Stimulated activated CD4-positive, alpha-beta T cell treated with anti-CD3 and anti-CD28 coated beads, Interleukin-12 subunit alpha, Interleukin-12 subunit beta, amount 100 ng/mL, for 24 hours (primary cell): Measurements from ENCODE around the gene NPM1.
A peak's percentile ranks its signal among the peaks of the same experiment; 100 is the strongest.
"Not testable (repeated sequence)": the region's sequence is repeated elsewhere in the genome, so short reads cannot be mapped to it uniquely, and the experiment has no call there.

Experiments used
- DNase-seq, 2 experiments: peaks; one replicate each; pipeline ENCODE4 v3.0.0-alpha.2; 2020; ENCODE audit warnings: low read depth in 2 of 2

The NPM1 gene, protein sequence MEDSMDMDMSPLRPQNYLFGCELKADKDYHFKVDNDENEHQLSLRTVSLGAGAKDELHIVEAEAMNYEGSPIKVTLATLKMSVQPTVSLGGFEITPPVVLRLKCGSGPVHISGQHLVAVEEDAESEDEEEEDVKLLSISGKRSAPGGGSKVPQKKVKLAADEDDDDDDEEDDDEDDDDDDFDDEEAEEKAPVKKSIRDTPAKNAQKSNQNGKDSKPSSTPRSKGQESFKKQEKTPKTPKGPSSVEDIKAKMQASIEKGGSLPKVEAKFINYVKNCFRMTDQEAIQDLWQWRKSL

DNA sequence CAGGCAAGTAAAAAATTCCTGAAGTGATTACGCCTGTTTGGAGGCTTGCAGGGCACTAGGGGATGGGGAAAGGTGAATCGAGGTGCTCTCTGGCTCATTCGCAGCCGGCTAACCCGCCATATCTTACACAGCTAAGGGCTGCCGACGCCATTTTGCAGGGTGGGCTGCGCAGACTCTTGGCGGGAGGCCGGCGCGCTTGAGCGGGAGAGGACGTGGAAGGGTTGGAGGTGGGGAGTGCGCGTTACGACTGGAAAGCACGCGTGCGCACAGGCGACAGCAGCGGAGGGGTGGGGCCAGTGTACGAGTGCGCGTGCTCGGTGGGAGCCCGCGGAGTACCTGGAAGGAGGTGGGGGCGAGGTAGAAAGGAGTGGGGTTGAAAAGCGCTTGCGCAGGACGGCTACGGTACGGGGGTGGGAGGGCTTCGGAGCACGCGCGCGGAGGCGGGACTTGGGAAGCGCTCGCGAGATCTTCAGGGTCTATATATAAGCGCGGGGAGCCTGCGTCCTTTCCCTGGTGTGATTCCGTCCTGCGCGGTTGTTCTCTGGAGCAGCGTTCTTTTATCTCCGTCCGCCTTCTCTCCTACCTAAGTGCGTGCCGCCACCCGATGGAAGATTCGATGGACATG is at the start of gene NPM1:
NPM1 (plus strand) TSS at position 505 of the 625 bp plus-strand sequence; CDS start at position 605, 100 bp downstream.
- peak; percentile 95 to 97 for DNase-seq

DNA sequence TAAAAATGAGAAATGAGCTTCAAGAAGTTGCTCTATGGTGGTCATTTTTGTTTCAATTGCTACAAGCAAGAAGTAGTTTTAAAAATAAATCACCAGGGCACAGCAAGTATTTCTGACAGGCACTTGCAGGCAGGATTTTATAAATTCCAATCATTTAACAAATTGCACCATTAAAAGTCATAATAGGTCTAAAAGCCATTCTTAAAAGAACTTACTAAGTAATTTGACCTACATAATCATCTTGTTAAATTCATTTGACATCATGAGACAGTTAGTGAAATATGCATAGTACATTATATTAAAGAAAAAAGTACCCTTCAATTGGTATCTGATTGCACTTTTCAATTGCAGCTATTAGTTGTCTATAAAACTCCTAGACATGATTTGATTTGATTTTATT is 47.6 kb upstream of the NPM1 start:
- DNase-seq, result no peak

DNA sequence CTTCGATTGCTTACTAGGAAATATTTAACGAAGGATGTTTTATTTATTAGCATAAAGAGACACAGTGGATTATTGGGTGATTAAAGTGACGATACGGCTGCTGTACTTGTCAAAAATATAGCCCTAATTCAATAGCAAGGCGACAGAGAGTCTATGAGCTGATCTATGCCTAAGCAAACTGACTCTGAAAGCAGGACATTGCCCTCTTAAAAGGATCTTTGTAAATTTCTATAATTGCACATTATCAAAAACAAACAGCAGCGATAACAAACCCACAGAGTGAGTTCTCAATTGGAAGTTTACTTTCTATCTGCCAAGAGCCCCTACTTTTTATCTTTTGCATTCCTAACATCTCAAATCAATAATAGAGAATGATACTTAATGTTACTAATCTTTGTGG is 47.2 kb upstream of the NPM1 start:
- DNase-seq, result no peak

DNA sequence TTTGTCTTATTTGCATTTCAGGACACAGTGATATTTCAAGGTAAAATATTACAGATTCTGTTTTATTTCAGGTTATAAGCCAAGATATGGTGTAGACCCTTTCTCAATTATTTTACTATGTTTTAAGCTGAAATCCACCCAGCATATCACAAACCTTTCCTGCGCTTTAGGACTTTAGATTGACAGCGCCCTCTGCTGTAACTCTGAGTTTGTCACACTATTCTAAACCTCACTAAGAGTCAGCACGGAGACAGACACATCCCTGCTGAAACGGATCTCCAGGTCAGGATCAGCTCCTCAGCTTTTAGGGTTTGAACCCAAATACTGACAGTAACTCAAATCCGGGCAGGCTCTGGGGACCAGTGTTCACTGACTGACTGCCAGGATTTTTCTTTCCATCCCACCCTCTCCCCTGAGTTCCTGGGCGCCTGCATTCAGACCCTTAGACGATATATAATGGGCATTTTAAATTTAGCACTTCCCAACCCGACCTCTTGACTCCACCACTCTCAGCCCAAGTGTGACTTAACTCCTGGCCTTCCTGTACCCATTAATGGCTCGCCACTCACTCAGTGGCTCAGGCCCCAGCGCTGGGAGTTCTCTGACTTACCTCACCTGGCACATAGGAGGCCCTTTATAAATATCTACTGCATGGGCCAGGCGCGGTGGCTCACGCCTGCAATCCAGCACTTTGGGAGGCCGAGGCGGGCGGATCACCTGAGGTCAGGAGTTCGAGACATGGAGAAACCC is 45.1 kb upstream of the NPM1 start:
- DNase-seq, result no peak

DNA sequence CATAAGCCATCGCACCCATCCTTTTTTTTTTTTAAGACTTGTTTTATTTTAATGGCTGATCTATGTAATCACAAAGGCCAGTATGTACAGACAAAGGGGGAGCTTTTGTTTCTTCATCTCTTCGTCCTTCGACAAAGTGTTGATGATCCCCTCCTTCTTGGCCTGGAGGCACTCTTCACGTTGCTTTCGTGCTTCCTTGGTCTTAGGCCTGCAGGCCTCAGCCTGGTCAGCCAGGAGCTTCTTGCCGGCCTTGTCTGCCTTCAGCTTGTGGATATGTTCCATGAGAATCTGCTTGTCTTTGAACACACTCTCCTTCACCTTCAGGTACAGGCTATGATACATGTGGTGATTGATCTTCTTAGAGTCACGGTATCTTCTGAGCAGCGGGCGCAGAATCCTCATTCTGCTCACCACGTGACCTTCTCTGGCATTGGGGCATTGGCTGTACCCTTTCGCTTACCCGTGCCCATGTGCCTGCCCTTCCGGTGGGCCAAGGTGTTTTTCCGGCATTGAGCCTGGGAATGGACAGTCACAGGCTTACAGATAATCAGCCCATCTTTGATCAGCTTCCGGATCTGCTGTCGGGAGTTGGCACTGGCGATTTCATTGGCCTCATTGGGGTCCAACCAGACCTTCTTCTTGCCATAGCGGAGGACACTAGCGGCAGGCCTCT is 42.6 kb upstream of the NPM1 start:
- no peak for DNase-seq

DNA sequence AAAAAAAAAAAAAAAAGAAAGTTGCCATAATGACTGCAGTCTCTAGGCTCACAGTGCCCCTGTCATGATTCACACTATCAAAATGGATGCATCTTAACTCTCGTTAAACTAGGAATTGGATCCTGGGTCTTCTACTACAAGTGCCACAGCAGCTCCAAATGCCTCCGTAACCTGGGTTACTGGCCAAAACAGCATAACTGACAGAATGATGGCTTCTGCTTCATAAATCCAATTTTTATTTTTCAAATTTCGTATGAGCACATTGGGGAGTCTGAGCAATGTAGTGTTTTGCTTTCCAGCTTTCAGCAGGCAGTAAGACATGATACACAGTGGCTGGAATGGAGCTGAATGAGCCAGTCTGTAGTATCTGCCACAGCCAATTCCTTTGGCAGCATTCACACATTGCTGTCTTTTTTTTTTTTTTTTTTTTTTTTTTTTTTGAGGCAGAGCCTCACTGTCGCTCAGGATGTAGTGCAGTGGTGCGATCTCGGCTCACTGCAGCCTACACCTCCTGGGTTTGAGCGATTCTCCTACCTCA is 36.0 kb upstream of the NPM1 start:
- no peak for DNase-seq

DNA sequence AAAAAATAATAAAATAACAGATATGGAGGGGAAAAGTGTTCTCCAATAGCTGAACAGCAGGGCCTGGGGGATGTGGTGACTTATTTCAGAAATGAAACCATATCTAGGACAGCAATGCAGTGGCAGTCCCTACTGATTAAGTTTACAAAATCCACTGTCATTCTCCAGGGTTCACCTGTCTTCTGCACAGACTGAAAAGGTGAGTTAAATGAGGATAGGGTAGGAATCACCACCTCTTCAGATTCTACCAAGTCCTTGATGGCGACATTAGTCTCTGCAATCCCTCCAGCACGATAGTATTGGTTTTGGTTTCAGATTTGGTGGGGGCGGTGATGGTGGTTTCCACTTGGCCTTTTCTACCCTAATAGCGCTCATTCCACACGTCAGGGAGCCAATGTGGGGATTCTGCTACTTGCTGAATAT is 32.3 kb upstream of the NPM1 start:
- peak in 1 of 2 experiments; percentile 9 for DNase-seq

DNA sequence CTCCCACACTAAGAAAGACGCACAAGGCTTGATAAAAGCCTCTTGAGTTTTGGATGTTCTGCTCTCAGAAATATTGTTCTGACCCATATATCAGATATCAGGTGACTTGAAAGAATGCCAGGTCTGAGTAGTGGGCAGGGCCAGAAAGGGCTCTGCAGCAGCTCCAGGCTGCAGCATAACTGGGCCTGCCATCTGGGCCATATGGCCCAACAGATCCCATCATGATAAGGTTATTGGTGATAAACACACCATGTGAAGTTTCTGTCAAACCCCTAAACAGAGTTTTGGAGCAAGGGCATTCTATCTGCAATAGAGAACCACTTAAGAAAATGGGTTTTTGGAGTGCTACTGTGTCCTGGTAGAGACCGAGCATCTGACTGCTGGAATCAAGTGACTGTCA is 29.8 kb upstream of the NPM1 start:
- no peak for DNase-seq

DNA sequence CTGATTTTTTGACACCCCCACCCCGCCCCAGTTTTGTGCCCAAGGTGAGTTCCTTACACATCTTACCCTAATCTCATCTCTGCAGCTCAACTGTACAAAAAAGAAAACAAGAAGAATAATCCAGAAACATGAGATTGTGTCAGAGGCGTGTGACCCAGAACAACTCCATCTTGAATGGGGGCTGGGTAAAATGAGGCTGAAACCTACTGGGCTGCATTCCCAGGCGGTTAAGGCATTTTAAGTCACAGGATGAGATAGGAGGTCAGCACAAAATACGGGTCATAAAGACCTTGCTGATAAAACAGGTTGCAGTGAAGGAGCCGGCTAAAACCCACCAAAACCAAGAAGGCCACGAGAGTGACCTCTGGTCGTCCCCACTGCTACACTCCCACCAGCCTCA is 26.5 kb upstream of the NPM1 start:
- not testable (repeated sequence) for DNase-seq

DNA sequence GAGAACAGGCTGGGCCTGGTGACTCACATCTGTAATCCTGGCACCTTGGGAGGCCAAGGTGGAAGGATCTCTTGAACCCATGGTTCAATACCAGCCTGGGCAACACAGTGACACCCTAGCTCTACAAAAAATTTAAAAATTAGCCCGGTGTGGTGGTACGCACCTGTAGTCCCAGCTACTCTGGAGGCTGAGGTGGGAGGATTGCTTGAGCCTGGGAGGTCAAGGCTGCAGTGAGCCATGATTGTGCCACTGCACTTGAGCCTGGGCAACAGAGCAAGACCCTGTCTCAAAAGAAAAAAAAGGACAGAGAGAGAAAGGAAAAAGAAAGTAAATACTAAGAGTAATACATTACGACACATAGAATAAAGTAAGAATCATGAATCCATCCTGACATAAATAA is 24.4 kb upstream of the NPM1 start:
- not testable (repeated sequence) for DNase-seq

DNA sequence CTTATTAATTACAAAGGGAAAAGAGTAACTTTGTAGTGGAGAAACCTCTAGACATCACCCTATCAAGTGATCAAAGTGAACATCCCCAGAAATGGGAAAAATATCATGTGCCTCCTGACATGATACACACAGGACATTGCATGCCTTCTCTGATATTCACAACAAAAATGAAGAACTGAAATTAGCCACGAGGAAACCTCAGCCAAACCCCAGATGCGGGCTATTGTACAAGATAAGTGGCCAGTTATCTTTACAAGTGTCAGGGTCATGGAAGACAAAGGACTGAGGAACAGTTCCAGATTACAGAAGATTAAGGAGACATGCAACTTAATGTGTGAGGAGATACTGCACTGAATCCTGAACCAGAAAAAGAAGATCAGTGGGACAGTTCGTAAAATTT is 23.8 kb upstream of the NPM1 start:
- no peak for DNase-seq

DNA sequence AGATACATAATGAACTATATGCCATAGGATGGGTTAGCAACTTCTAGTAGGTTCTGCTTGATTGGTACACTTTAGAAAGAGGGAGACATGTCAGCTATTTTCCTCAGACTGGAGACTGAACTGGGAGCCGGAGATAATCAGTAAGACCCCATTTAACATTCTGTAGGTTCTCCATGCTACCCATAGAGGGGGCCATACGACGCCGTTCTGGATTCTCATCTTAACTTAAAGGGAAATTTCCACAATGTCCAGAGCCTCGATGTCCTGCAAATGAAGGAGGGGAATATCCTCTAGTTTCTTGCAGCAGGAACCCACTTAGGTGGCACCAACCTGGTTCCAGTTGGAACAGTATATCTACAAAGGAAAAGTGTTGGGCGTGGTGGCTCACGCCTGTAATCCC is 22.3 kb upstream of the NPM1 start:
- DNase-seq, result no peak

DNA sequence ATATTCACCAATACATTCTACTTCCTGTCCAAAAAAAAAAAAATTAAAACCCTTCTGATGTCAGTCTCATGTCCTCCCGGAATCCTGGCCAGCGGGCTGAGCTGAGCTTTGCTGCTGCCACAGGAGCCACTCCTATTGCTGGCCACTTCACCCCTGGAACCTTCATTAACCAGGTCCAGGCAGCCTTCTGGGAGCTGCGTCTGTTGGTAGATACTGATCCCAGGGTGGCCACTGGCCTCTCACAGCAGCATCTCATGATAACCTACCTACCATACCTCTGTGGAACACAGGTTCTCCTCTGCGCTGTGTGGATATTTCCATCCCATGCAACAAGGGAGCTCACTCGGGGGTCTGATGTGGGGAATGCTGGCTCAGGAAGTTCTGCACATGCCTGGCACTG is 21.0 kb upstream of the NPM1 start:
- no peak for DNase-seq

DNA sequence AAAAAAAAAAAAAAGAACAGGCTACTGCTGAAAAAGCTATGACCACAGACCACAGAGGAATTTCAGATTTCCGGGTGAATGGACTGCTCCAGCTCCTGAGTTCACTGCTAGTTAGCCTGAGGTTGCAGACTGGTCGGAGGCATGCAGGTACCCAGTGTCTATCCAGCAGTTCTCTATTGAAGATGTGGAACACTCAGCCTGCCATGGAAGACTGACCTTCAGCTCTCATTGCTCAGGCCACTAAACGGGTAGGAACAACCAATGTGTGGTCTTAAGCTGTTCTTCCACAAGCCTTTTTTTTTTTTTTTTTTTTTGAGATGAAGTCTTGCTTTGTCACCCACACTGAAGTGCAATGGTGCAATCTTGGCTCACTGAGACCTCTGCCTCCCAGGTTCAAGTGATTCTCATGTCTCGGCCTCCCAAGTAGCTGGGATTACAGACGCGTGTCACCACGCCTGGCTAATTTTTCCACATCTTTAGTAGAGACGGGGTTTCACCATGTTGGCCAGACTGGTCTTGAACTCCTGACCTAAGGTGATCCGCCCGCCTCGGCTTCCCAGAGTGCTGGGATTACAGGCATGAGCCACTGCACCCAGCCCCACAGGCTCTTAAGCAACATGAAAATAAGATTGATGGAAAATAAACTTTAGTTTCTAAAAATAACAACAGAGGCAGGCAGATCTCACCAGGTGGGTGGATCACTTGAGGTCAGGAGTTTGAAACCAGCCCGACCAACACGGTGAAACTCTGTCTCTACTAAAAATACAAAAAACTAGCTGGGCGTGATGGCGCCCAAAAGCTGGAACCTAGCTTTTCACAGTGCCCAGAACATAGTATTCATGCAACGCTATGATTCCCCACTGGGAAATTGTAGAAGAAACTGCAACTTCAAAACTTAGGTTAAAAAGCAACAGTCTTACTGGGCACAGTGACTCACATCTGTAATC is 20.0 kb upstream of the NPM1 start:
- DNase-seq, result no peak

DNA sequence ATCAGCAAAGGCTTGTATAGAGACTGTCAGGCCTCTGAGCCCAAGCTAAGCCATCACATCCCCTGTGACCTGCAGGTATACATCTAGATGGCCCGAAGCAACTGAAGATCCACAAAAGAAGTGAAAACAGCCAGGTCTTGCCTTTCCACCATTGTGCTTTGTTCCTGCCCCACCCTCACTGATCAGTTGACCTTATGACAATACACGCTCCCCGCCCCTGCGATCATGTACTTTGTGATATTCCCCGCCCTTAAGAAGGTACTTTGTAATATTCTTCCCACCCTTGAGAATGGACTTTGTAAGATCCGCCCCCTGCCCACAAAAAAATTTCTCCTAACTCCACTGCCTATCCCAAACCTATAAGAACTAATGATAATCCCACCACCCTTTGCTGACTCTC is 18.6 kb upstream of the NPM1 start:
- DNase-seq, result no peak

DNA sequence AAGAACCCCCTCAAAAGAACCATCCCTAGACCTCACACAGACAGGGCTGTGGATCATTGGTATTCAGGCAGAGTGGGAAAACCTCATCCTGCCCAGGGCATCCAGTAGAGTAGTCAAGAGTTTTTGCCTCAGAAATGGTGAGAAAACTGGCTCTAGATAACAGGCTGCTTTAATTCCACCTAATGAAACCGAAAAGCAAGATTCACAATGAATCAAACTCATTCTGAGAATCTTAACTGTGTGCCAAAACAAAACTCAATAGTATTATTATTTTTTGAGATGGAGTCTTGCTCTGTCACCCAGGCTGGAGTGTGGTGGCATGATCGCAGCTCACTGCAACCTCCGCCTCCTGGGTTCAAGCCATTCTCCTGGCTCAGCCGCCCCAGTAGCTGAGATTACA is 17.8 kb upstream of the NPM1 start:
- no peak for DNase-seq

DNA sequence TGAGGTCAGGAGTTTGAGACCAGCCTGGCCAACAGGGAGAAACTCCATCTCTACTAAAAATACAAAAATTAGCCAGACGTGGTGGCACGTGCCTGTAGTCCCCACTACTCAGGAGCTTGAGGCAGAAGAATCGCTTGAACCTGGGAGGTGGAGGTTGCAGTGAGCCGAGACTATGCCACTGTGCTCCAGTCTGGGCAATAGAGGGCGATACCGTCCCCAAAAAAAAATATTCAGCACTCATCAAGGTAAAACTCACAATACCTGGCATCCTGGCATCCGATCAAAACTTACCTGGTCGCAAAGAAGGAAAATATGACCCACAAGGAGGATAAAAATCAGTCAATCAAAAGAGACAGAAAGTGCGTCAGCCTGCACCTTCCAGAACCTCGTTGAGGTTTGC is 16.8 kb upstream of the NPM1 start:
- not testable (repeated sequence) for DNase-seq

DNA sequence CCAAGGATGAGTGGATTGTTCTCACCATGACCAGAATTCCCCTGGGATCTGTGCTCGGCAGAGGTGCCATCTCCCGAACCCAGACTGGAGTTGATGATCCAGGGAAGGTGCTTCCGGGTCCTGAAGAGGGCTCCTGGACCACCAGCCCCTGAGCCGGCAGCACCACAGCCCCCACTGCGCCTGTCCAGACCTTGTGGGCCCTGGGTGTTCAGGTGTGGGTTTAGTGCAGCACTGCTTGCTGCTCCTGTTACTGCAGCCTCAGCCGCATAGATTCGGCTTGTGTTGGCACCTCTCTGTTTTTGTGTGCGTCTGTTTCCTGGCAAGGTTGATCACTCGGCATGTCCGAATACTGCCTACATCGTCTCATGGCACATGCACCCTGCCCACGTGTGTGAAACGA is 16.3 kb upstream of the NPM1 start:
- DNase-seq, result no peak

DNA sequence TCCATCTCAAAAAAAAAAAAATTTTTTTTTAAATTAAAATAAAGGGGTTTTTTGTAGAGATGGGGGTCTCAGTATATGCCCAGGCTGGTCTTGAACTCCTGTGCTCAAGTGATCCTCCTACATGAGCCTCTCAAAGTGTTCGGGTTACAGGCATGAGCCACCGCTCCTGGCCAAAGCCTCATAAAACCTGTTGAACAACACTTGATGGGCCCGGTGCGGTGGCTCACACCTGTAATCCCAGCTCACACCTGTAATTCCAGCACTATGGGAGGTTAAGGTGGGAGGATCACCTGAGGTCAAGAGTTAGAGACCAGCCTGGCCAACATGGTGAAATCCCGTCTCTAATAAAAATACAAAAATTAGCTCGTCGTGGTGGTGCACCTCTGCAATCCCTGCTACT is 7.7 kb upstream of the NPM1 start:
- DNase-seq, result no peak

DNA sequence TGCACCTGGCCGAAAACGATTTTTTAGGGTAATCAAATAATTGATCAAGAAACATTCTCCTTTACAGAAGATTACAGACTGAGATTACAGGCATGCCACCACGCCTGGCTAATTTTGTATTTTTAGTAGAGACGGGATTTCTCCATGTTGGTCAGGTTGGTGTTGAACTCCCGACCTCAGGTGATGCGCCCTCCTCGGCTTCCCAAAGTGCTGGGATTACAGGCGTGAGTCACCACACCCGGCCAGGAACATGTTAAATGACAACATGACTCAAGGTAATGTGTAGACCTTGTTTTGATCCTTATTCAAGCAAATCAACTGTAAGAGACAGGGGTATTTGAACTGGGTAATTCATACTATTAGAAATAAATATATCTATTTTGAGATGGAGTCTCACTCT is 3.2 kb upstream of the NPM1 start:
- not testable (repeated sequence) for DNase-seq

DNA sequence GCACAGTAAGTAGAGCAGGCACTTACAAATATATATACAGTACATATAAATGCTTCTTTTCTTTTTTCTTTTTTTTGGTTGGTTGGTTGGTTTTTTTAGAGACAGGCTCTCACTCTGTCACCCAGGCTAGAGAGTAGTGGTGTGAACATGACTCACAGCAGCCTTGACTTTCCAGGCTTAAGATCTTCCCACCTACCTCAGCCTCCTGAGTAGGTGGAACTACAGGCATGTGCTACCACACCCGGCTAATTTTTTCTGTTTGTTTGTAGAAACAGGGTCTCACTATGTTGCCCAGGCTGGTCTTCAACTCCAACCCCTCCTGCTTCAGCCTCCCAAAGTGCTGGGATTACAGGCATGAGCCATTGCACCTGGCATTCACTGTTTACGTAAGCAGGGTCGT is 2.6 kb upstream of the NPM1 start:
- not testable (repeated sequence) for DNase-seq
